HCT116 (cell line): ENCODE data around the gene GNAS. TPM values are rescaled to one million over a fixed set of nuclear protein-coding genes. Genes with fewer than 3 reads are reported as not detected.

Source experiments
- ATAC-seq: fragments of 200-7000 bp; cut with Tn5 transposase; 2 replicates; pipeline ENCODE4 v1.9.1; 2020; ENCODE audit warnings: mild to moderate bottlenecking, moderate library complexity
- BruUV-seq: library from RNA; stranded (reverse); fragments of 400-500 nt; replicated peaks from 2 replicates; lab custom pipeline; 2021; lab: Mats Ljungman, UMichigan
- CTCF ChIA-PET: fragments of 300-600 bp; sonication (Branson Sonifier 250); formaldehyde crosslinking; loops from one replicate; lab custom pipeline; 2021; ENCODE audit warnings: antibody characterized with exemption; lab: Charles Lee
- POLR2A ChIA-PET: fragments of 300-600, 350-600 bp; sonication (Branson Sonifier 250); formaldehyde crosslinking; loops from one replicate; lab custom pipeline; 2021; ENCODE audit warnings: antibody characterized with exemption; lab: Charles Lee
- RAD21 ChIA-PET, 2 experiments: fragments of 300-600 bp; sonication (Branson Sonifier 250); formaldehyde crosslinking; loops; one replicate each; lab custom pipeline; 2023; ENCODE audit warnings: low total read pairs in 2 of 2; ENCODE audit not compliant: uncharacterized antibody in 2 of 2, unreplicated experiment in 2 of 2, low non-redundant PET in 1 of 2; lab: Charles Lee
- DNase-seq: peaks from one replicate; pipeline ENCODE4 v3.0.0-alpha.2; 2010; ENCODE audit warnings: low read depth, low spot score
- H2AFZ ChIP-seq: fragments of 200-600 bp; shearing (Covaris generic), sonication (generic); 2 replicates; pipeline ENCODE4 v1.6.1; 2017; ENCODE audit warnings: low read depth, mixed run types, mixed read lengths, antibody characterized with exemption, low read length; ENCODE audit not compliant: poor library complexity, severe bottlenecking
- H3K27ac ChIP-seq: 2 replicates; pipeline ENCODE4 v1.5.1; 2012; ENCODE audit warnings: low read depth, low read length
- H3K27me3 ChIP-seq: fragments of 200-600 bp; sonication (generic); 2 replicates; pipeline ENCODE4 v1.6.1; 2016; ENCODE audit warnings: mixed run types, low read length, mixed read lengths; ENCODE audit not compliant: insufficient read depth
- H3K36me3 ChIP-seq, 2 experiments: fragments of 200-500 bp in 1 of 2; fragments of 200-600 bp in 1 of 2; sonication (Bioruptor generic) in 1 of 2; sonication (generic) in 1 of 2; 2 replicates each; pipeline versions ENCODE4 v1.5.1 to v1.6.1; 2014 to 2016; ENCODE audit warnings: low read length in 2 of 2, inconsistent platforms in 1 of 2, mixed read lengths in 1 of 2, mixed run types in 1 of 2; ENCODE audit not compliant: insufficient read depth in 2 of 2, control insufficient read depth in 1 of 2
- H3K4me1 ChIP-seq, 2 experiments: fragments of 200-600 bp in 1 of 2; sonication (generic) in 1 of 2; 2 replicates each; pipeline versions ENCODE4 v1.5.1 to v1.6.1; 2012 to 2017; ENCODE audit warnings: low read length in 2 of 2, inconsistent platforms in 1 of 2, mild to moderate bottlenecking in 1 of 2, mixed read lengths in 1 of 2, mixed run types in 1 of 2, moderate library complexity in 1 of 2; ENCODE audit not compliant: insufficient read depth in 2 of 2, control insufficient read depth in 1 of 2
- H3K4me2 ChIP-seq: fragments of 200-600 bp; sonication (generic); 2 replicates; pipeline ENCODE4 v1.6.1; 2017; ENCODE audit warnings: mixed run types, low read length, mixed read lengths
- H3K4me3 ChIP-seq, 2 experiments: fragments of 200-600 bp in 1 of 2; sonication (generic) in 1 of 2; replicated peaks in 1 of 2; 2 replicates each; pipeline ENCODE4 v1.5.1; 2011 to 2016; ENCODE audit warnings: low read length in 2 of 2, control low read depth in 1 of 2, low read depth in 1 of 2, mild to moderate bottlenecking in 1 of 2, mixed read lengths in 1 of 2, mixed run types in 1 of 2
- H3K79me2 ChIP-seq: fragments of 200-600 bp; sonication (generic); 2 replicates; pipeline ENCODE4 v1.6.1; 2017; ENCODE audit warnings: mild to moderate bottlenecking, mixed run types, low read length, moderate library complexity, mixed read lengths; ENCODE audit not compliant: insufficient read depth
- H3K9ac ChIP-seq: fragments of 200-600 bp; sonication (generic); 2 replicates; pipeline ENCODE4 v1.6.1; 2016; ENCODE audit warnings: low read length, mixed read lengths
- H3K9me2 ChIP-seq: fragments of 200-600 bp; sonication (generic), shearing (Covaris generic); 2 replicates; pipeline ENCODE4 v1.6.1; 2017; ENCODE audit warnings: mixed run types, mild to moderate bottlenecking, moderate library complexity; ENCODE audit not compliant: insufficient read depth
- H3K9me3 ChIP-seq, 2 experiments: fragments of 200-500 bp in 1 of 2; fragments of 200-600 bp in 1 of 2; sonication (Bioruptor generic) in 1 of 2; sonication (generic) in 1 of 2; 2 replicates each; pipeline ENCODE4 v1.6.1; 2014 to 2017; ENCODE audit warnings: low read length in 2 of 2, mixed read lengths in 2 of 2, inconsistent platforms in 1 of 2, low read depth in 1 of 2, mild to moderate bottlenecking in 1 of 2, mixed run types in 1 of 2, moderate library complexity in 1 of 2; ENCODE audit not compliant: control insufficient read depth in 1 of 2, insufficient read depth in 1 of 2
- H4K20me1 ChIP-seq: fragments of 200-600 bp; sonication (generic), shearing (Covaris generic); 2 replicates; pipeline ENCODE4 v1.6.1; 2017; ENCODE audit warnings: mixed run types, mild to moderate bottlenecking, moderate library complexity; ENCODE audit not compliant: insufficient read depth
- ATF3 ChIP-seq: IDR thresholded peaks from 2 replicates; pipeline ENCODE4 v1.6.1; 2012
- CBX3 ChIP-seq: IDR thresholded peaks from 2 replicates; pipeline ENCODE4 v1.6.1; 2012; ENCODE audit warnings: low read depth
- CEBPB ChIP-seq: IDR thresholded peaks from 2 replicates; pipeline ENCODE4 v1.6.1; 2012; ENCODE audit warnings: low read depth
- CTCF ChIP-seq, 3 experiments: fragments of 200-600 bp in 1 of 3; sonication (generic) in 1 of 3; IDR thresholded peaks in 2 of 3; conservative IDR thresholded peaks in 1 of 3; 2 replicates each; pipeline ENCODE4 v1.5.1; 2012 to 2017; ENCODE audit warnings: low read depth in 2 of 3, low read length in 2 of 3, antibody characterized with exemption in 1 of 3, borderline replicate concordance in 1 of 3, control low read depth in 1 of 3, mild to moderate bottlenecking in 1 of 3, mixed read lengths in 1 of 3, mixed run types in 1 of 3, moderate library complexity in 1 of 3; ENCODE audit not compliant: insufficient read depth in 1 of 3
- ELF1 ChIP-seq: IDR thresholded peaks from 2 replicates; pipeline ENCODE4 v1.6.1; 2012; ENCODE audit warnings: low read depth, borderline replicate concordance
- EZH2 ChIP-seq: fragments of 200-600 bp; sonication (generic); IDR thresholded peaks from 2 replicates; pipeline ENCODE4 v1.6.1; 2017; ENCODE audit warnings: antibody characterized with exemption, mixed run types
- EZH2phosphoT487 ChIP-seq: fragments of 200-600 bp; IDR thresholded peaks from 2 replicates; pipeline ENCODE4 v1.6.1; 2018; ENCODE audit warnings: antibody characterized with exemption, borderline replicate concordance
- FOSL1 ChIP-seq: IDR thresholded peaks from 2 replicates; pipeline ENCODE4 v1.6.1; 2012; ENCODE audit warnings: low read depth
- JUND ChIP-seq: IDR thresholded peaks from 2 replicates; pipeline ENCODE4 v1.6.1; 2012
- MAX ChIP-seq: IDR thresholded peaks from 2 replicates; pipeline ENCODE4 v1.6.1; 2012
- RAD21 ChIP-seq: IDR thresholded peaks from 2 replicates; pipeline ENCODE4 v1.6.1; 2012; ENCODE audit warnings: low read depth, mild to moderate bottlenecking
- REST ChIP-seq: IDR thresholded peaks from 2 replicates; pipeline ENCODE4 v1.6.1; 2012; ENCODE audit warnings: low read depth
- SIN3A ChIP-seq: IDR thresholded peaks from 2 replicates; pipeline ENCODE4 v1.6.1; 2012; ENCODE audit warnings: low read depth
- TCF7L2 ChIP-seq: IDR thresholded peaks from 2 replicates; pipeline ENCODE4 v1.7.0; 2011; ENCODE audit warnings: borderline replicate concordance, inconsistent platforms; ENCODE audit not compliant: insufficient read depth, insufficient read length; ENCODE audit errors: extremely low read depth
- YY1 ChIP-seq: IDR thresholded peaks from 2 replicates; pipeline ENCODE4 v1.6.1; 2011; ENCODE audit warnings: low read length, low read depth, moderate library complexity, mild to moderate bottlenecking; ENCODE audit not compliant: insufficient replicate concordance; ENCODE audit errors: extremely low read depth
- ZBTB33 ChIP-seq: IDR thresholded peaks from 2 replicates; pipeline ENCODE4 v1.6.1; 2011; ENCODE audit warnings: mild to moderate bottlenecking, low read length, moderate library complexity; ENCODE audit not compliant: insufficient replicate concordance; ENCODE audit errors: extremely low read depth
- ZNF274 ChIP-seq: fragments of 200-500 bp; sonication (Bioruptor generic); IDR thresholded peaks from 2 replicates; pipeline ENCODE4 v1.6.1; 2014; ENCODE audit warnings: mild to moderate bottlenecking, low read depth, low read length, inconsistent platforms
- intact Hi-C: fragments of 100-400 bp; cut with micrococcal nuclease; formaldehyde crosslinking; loops from 2 replicates; pipeline ENCODE4 v1.10.0; 2022
- total RNA-seq: library from RNA; stranded (reverse); gene quantifications from one replicate; pipeline ENCODE4 v1.2.1, GENCODE V29; 2021; ENCODE audit not compliant: unreplicated experiment

GNAS gene
- total RNA-seq, 1 experiment from 2014 or later, result 699 TPM

- no TSS peak for BruUV-seq
- ChIA-PET POLR2A (no interaction called here), CTCF (no interaction called here), RAD21 (no interaction called here)
- intact Hi-C loops, result no loop called here
- H3K9me3 ChIP-seq, result no peaks in the 10 kb centered on the region
- no peak overlapping the region for H2AFZ ChIP-seq
- TF ChIP-seq ELF1 (no peak), REST (no peak), SIN3A (no peak), CEBPB (no peak), YY1 (no peak), EZH2phosphoT487 (no peak), CBX3 (no peak), JUND (no peak), EZH2 (no peak), TCF7L2 (no peak), ZBTB33 (no peak), CTCF (IDR thresholded peaks at IDR 0.05 in 2 of 3, conservative IDR thresholded peaks at IDR 0.05 in 1 of 3; ENCODE audit: borderline replicate concordance in 1 of 3, insufficient read depth in 1 of 3, low read depth in 2 of 3, low read length in 2 of 3) (no peak), MAX (no peak), ATF3 (no peak), RAD21 (no peak), ZNF274 (no peak), FOSL1 (no peak)
- no peaks in the 10 kb centered on the region for H3K36me3 ChIP-seq
- no peaks in the 10 kb centered on the region for H3K79me2 ChIP-seq
- no peak overlapping the region for H3K4me2 ChIP-seq
- H3K9ac ChIP-seq, result no peak overlapping the region
- ATAC-seq (no peak), DNase-seq (no peak)
- no peaks in the 10 kb centered on the region for H3K27me3 ChIP-seq
- H3K27ac ChIP-seq, result no peak overlapping the region
- no peaks in the 10 kb centered on the region for H4K20me1 ChIP-seq
- no peaks in the 10 kb centered on the region for H3K9me2 ChIP-seq
- H3K4me3 ChIP-seq, result no peak overlapping the region
- H3K4me1 ChIP-seq, result no peaks in the 10 kb centered on the region
Measured at GRCh38 chr20:58822748-58823730, 29.5 kb upstream of the GNAS start.
